ENCODE results near the gene MSH3.

The MSH3 gene

DNA sequence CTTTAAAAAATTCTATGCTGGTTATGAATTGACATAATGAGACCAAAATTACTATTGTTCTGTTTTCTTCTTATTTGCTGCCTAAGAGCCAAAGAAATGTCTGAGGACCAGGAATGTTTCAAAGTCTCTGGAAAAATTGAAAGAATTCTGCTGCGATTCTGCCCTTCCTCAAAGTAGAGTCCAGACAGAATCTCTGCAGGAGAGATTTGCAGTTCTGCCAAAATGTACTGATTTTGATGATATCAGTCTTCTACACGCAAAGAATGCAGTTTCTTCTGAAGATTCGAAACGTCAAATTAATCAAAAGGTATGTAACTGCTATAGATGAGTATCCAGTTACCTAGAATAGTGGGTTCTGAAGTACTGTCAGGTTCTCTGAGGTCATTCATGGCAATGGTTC, 10.6 kb downstream of the MSH3 start:
- CTCF ChIA-PET: interaction anchor here (0.8 to 2.9 kb wide), 2 partner anchors 8 to 183 kb away, joined by 3 to 11 read pairs; no protein-coding TSS in a partner anchor
- no peaks in the 10 kb centered on the region for H3K4me1 ChIP-seq (ENCODE audit: control insufficient read depth, insufficient read depth, low read length)
- no peaks in the 10 kb centered on the region for H3K9me3 ChIP-seq (ENCODE audit: control insufficient read depth, insufficient read depth, low read depth, low read length)
- TF ChIP-seq ZNF174 (tag by site-specific recombination; IDR thresholded peaks at IDR 0.05) (no peak), ZNF394 (tag by site-specific recombination; IDR thresholded peaks at IDR 0.05; ENCODE audit: borderline replicate concordance) (no peak), ZNF37A (tag by site-specific recombination; IDR thresholded peaks at IDR 0.05) (no peak), ZNF626 (tag by site-specific recombination; IDR thresholded peaks at IDR 0.05) (no peak), ZBTB8A (tag by site-specific recombination; IDR thresholded peaks at IDR 0.05) (no peak), ZNF214 (tag by site-specific recombination; IDR thresholded peaks at IDR 0.05; ENCODE audit: borderline replicate concordance) (no peak), SETDB1 (IDR thresholded peaks at IDR 0.05; ENCODE audit: insufficient read length, low read length) (no peak)
- peaks cover 39 to 78% of the 10 kb centered on the region in 2 experiments for H3K36me3 ChIP-seq (ENCODE audit: control insufficient read depth in 2 of 2, insufficient read depth in 1 of 2, low read length in 2 of 2)
- no peak overlapping the region for H3K27ac ChIP-seq (ENCODE audit: extremely low read depth, low read depth, low read length)
- POLR2A ChIA-PET: interaction anchor here (1.3 kb wide), 1 partner anchor 10 kb away, joined by 4 read pairs; the partner anchor contains the start of gene DHFR
- H3K4me3 ChIP-seq (ENCODE audit: low read depth, low read length): no peak overlapping the region

DNA sequence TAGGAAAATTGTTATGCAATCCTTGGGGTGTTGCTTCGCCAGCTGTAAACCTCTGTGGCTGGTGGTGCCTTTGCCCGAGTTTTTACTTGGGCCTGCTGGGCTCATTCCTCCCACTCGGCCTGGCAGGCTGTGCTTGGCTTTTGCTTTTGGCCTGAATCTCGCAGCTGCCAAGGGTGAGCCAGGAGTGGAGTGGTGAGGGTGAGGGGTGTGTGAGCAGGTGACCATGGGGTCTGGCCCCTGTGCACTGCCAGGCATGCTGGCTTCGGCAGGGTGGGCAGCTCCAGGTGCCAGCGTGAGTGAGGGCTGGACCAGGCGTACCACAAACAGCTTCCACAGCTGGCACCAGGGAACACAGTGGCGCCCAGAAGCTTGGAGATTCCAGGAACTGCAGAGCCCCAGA, 12.9 kb downstream of the MSH3 start:
- Histone ChIP-seq H3K36me3 (ENCODE audit: control insufficient read depth in 2 of 2, insufficient read depth in 1 of 2, low read length in 2 of 2) (peaks cover 28 to 65% of the 10 kb centered on the region in 2 experiments), H3K9me3 (ENCODE audit: control insufficient read depth, insufficient read depth, low read depth, low read length) (no peaks in the 10 kb centered on the region), H3K4me3 (ENCODE audit: low read depth, low read length) (no peak overlapping the region), H3K4me1 (ENCODE audit: control insufficient read depth, insufficient read depth, low read length) (no peaks in the 10 kb centered on the region), H3K27ac (ENCODE audit: extremely low read depth, low read depth, low read length) (no peak overlapping the region)
- TF ChIP-seq ZNF211 (tag by site-specific recombination; IDR thresholded peaks at IDR 0.05; ENCODE audit: low read depth): no peak
- TF ChIP-seq ZNF473 (tag by site-specific recombination; IDR thresholded peaks at IDR 0.05): no peak
- no peak for TF ChIP-seq KLF10 (tag by site-specific recombination; IDR thresholded peaks at IDR 0.05)
- no peak for TF ChIP-seq ZEB2 (tag by site-specific recombination; IDR thresholded peaks at IDR 0.05)
- no peak for TF ChIP-seq ZNF10 (tag by site-specific recombination; IDR thresholded peaks at IDR 0.05)
- TF ChIP-seq ZNF26 (tag by site-specific recombination; IDR thresholded peaks at IDR 0.05): no peak
- no peak for TF ChIP-seq TRIM28 (IDR thresholded peaks at IDR 0.05; ENCODE audit: borderline replicate concordance, low read length)
- TF ChIP-seq ZNF518A (tag by site-specific recombination; conservative IDR thresholded peaks at IDR 0.05; ENCODE audit: low read depth): no peak
- no peak for TF ChIP-seq ZNF24 (tag by site-specific recombination; IDR thresholded peaks at IDR 0.05)
- TF ChIP-seq ZNF571 (tag by site-specific recombination; IDR thresholded peaks at IDR 0.05): no peak
- TF ChIP-seq REST (tag by site-specific recombination; IDR thresholded peaks at IDR 0.05): no peak
- no peak for TF ChIP-seq ZNF837 (tag by site-specific recombination; IDR thresholded peaks at IDR 0.05)
- no peak for TF ChIP-seq ZNF521 (tag by site-specific recombination; IDR thresholded peaks at IDR 0.05)
- TF ChIP-seq, protein P1, sequence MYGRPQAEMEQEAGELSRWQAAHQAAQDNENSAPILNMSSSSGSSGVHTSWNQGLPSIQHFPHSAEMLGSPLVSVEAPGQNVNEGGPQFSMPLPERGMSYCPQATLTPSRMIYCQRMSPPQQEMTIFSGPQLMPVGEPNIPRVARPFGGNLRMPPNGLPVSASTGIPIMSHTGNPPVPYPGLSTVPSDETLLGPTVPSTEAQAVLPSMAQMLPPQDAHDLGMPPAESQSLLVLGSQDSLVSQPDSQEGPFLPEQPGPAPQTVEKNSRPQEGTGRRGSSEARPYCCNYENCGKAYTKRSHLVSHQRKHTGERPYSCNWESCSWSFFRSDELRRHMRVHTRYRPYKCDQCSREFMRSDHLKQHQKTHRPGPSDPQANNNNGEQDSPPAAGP (tag by site-specific recombination; IDR thresholded peaks at IDR 0.05): no peak
- no peak for TF ChIP-seq SETDB1 (IDR thresholded peaks at IDR 0.05; ENCODE audit: insufficient read length, low read length)
- TF ChIP-seq WT1 (tag by site-specific recombination; IDR thresholded peaks at IDR 0.05): no peak
- no peak for TF ChIP-seq IKZF3 (tag by site-specific recombination; IDR thresholded peaks at IDR 0.05)
- ChIA-PET POLR2A (interaction anchor here (0.6 to 1.1 kb wide), 2 partner anchors 13 to 260 kb away, joined by 3 to 4 read pairs; partner anchors contain the start of genes DHFR, MSH3 and ZFYVE16), CTCF (interaction anchor here (0.6 kb wide), 1 partner anchor 169 kb away, joined by 8 read pairs; no protein-coding TSS in a partner anchor)

Data from HEK293 (cell line).